H1 (cell line): ENCODE data around the gene YEATS2. TPM values are rescaled to one million over a fixed set of nuclear protein-coding genes. Genes with fewer than 3 reads are reported as not detected.

ENCODE experiments used
- CTCF ChIA-PET: fragments of 300-600 bp; sonication (Branson Sonifier 250); formaldehyde crosslinking; loops from one replicate; lab custom pipeline; 2021; ENCODE audit not compliant: partially characterized antibody; lab: Charles Lee
- POLR2A ChIA-PET: fragments of 300-600 bp; sonication (Branson Sonifier 250); formaldehyde crosslinking; loops from one replicate; lab custom pipeline; 2021; ENCODE audit warnings: inconsistent platforms; ENCODE audit not compliant: partially characterized antibody; lab: Charles Lee
- DNase-seq, 2 experiments: peaks; one replicate each; pipeline versions ENCODE4 v3.0.0 to v3.0.0-alpha.2; 2010 to 2022; ENCODE audit warnings: low spot score in 2 of 2, low read depth in 1 of 2, mixed read lengths in 1 of 2
- FAIRE-seq: peaks from 2 replicates; lab custom pipeline; 2011; peaks lifted over from hg19 to GRCh38; lab: Jason Lieb, UNC
- H2AFZ ChIP-seq: 2 replicates; pipeline ENCODE4 v1.8.1; 2012; ENCODE audit warnings: low read length, inconsistent platforms
- H2AK5ac ChIP-seq: 2 replicates; pipeline ENCODE4 v1.6.1; 2013; ENCODE audit warnings: low read depth, low read length
- H2BK120ac ChIP-seq: replicated peaks from 2 replicates; pipeline ENCODE3; 2013; ENCODE audit warnings: low read depth, low read length, inconsistent platforms
- H2BK12ac ChIP-seq: 2 replicates; pipeline ENCODE4 v1.6.1; 2013; ENCODE audit warnings: low read depth, low read length
- H2BK15ac ChIP-seq: 2 replicates; pipeline ENCODE4 v1.6.1; 2013; ENCODE audit warnings: low read length
- H2BK20ac ChIP-seq: 2 replicates; pipeline ENCODE4 v1.6.1; 2013; ENCODE audit warnings: low read length
- H2BK5ac ChIP-seq: 2 replicates; pipeline ENCODE4 v1.6.1; 2013; ENCODE audit warnings: low read depth, low read length
- H3K14ac ChIP-seq: 2 replicates; pipeline ENCODE4 v1.6.1; 2013; ENCODE audit warnings: inconsistent platforms; ENCODE audit not compliant: insufficient read length
- H3K18ac ChIP-seq: 2 replicates; pipeline ENCODE4 v1.6.1; 2013; ENCODE audit warnings: low read length; ENCODE audit errors: extremely low read depth
- H3K23ac ChIP-seq: 2 replicates; pipeline ENCODE4 v1.6.1; 2013; ENCODE audit warnings: inconsistent platforms; ENCODE audit not compliant: insufficient read length
- H3K23me2 ChIP-seq: 2 replicates; pipeline ENCODE4 v1.6.1; 2013; ENCODE audit warnings: low read depth, low read length
- H3K27ac ChIP-seq: 2 replicates; pipeline ENCODE4 v1.6.1; 2011; ENCODE audit warnings: low read depth, low read length, inconsistent platforms
- H3K27me3 ChIP-seq, 4 experiments: replicated peaks in 1 of 4; 1 replicate in 1 of 4; 2 replicates in 3 of 4; pipeline versions ENCODE4 v1.6.1 to v1.8.1; 2011 to 2013; ENCODE audit warnings: low read length in 3 of 4, mild to moderate bottlenecking in 3 of 4, inconsistent platforms in 2 of 4, mixed read lengths in 2 of 4, moderate library complexity in 1 of 4; ENCODE audit not compliant: control insufficient read depth in 3 of 4, insufficient read depth in 3 of 4; ENCODE audit errors: extremely low read depth in 1 of 4
- H3K36me3 ChIP-seq, 4 experiments: 2 replicates each; pipeline versions ENCODE4 v1.6.1 to v1.8.1; 2011 to 2013; ENCODE audit warnings: mild to moderate bottlenecking in 4 of 4, low read length in 3 of 4, moderate library complexity in 2 of 4, control low read depth in 1 of 4, inconsistent platforms in 1 of 4; ENCODE audit not compliant: insufficient read depth in 4 of 4, control insufficient read depth in 2 of 4
- H3K4ac ChIP-seq: replicated peaks from 2 replicates; pipeline ENCODE3; 2013; ENCODE audit warnings: low read length, low read depth, mixed read lengths, inconsistent platforms; ENCODE audit not compliant: insufficient read length
- H3K4me1 ChIP-seq, 4 experiments: replicated peaks in 1 of 4; 1 replicate in 1 of 4; 2 replicates in 3 of 4; pipeline versions ENCODE4 v1.6.1 to v1.8.1; 2011 to 2013; ENCODE audit warnings: low read length in 3 of 4, inconsistent platforms in 2 of 4, mixed read lengths in 1 of 4; ENCODE audit not compliant: insufficient read depth in 4 of 4, control insufficient read depth in 3 of 4
- H3K4me2 ChIP-seq, 2 experiments: 2 replicates each; pipeline versions ENCODE4 v1.6.1 to v1.8.1; 2011 to 2013; ENCODE audit warnings: low read depth in 2 of 2, low read length in 2 of 2, control low read depth in 1 of 2, inconsistent platforms in 1 of 2, mild to moderate bottlenecking in 1 of 2; ENCODE audit not compliant: insufficient read depth in 1 of 2
- H3K4me3 ChIP-seq, 4 experiments: fragments of 200-600, 300-600 bp in 1 of 4; sonication (generic), shearing (Covaris generic), sonication (Bioruptor Twin) in 1 of 4; 2 replicates each; pipeline versions ENCODE4 v1.5.1 to v1.8.1; 2011 to 2016; ENCODE audit warnings: low read length in 4 of 4, low read depth in 3 of 4, control low read depth in 2 of 4, inconsistent platforms in 2 of 4, mild to moderate bottlenecking in 2 of 4, mixed read lengths in 1 of 4, moderate library complexity in 1 of 4; ENCODE audit not compliant: insufficient read depth in 2 of 4; ENCODE audit errors: extremely low read depth in 1 of 4
- H3K56ac ChIP-seq: replicated peaks from 2 replicates; pipeline ENCODE3; 2013; ENCODE audit warnings: low read depth, mild to moderate bottlenecking, mixed read lengths, low read length, inconsistent platforms; ENCODE audit not compliant: insufficient read length
- H3K79me1 ChIP-seq: 2 replicates; pipeline ENCODE4 v1.6.1; 2013; ENCODE audit warnings: low read depth, low read length, control low read depth
- H3K79me2 ChIP-seq, 2 experiments: 2 replicates each; pipeline versions ENCODE4 v1.6.1 to v1.8.1; 2012 to 2013; ENCODE audit warnings: low read length in 2 of 2, mild to moderate bottlenecking in 2 of 2, inconsistent platforms in 1 of 2; ENCODE audit not compliant: insufficient read depth in 2 of 2, control insufficient read depth in 1 of 2
- H3K9ac ChIP-seq, 4 experiments: replicated peaks in 1 of 4; 1 replicate in 1 of 4; 2 replicates in 3 of 4; pipeline versions ENCODE4 v1.6.1 to v1.8.1; 2011 to 2013; ENCODE audit warnings: low read depth in 3 of 4, low read length in 3 of 4, control low read depth in 2 of 4, mild to moderate bottlenecking in 2 of 4, moderate library complexity in 2 of 4, inconsistent platforms in 1 of 4; ENCODE audit errors: extremely low read depth in 1 of 4
- H3K9me3 ChIP-seq, 2 experiments: 2 replicates each; pipeline versions ENCODE4 v1.6.1 to v1.8.1; 2012 to 2013; ENCODE audit warnings: mild to moderate bottlenecking in 2 of 2, moderate library complexity in 2 of 2, control low read depth in 1 of 2, inconsistent platforms in 1 of 2, low read depth in 1 of 2, low read length in 1 of 2, mixed read lengths in 1 of 2; ENCODE audit not compliant: insufficient read depth in 2 of 2
- H4K20me1 ChIP-seq, 2 experiments: replicated peaks in 1 of 2; 2 replicates each; pipeline versions ENCODE3 to v1.8.1; 2011 to 2013; ENCODE audit warnings: inconsistent platforms in 2 of 2, low read length in 2 of 2, mild to moderate bottlenecking in 1 of 2; ENCODE audit not compliant: insufficient read depth in 2 of 2, control insufficient read depth in 1 of 2
- H4K5ac ChIP-seq: 2 replicates; pipeline ENCODE4 v1.6.1; 2013; ENCODE audit warnings: low read length, low read depth, mixed read lengths, inconsistent platforms; ENCODE audit not compliant: insufficient read length
- H4K8ac ChIP-seq: 2 replicates; pipeline ENCODE4 v1.8.0; 2013; ENCODE audit warnings: mild to moderate bottlenecking, moderate library complexity, low read length, inconsistent platforms; ENCODE audit not compliant: insufficient read depth; ENCODE audit errors: extremely low read depth
- H4K91ac ChIP-seq: replicated peaks from 2 replicates; pipeline ENCODE3; 2013; ENCODE audit warnings: low read length, mixed read lengths, inconsistent platforms; ENCODE audit not compliant: insufficient read length
- BACH1 ChIP-seq: IDR thresholded peaks from 2 replicates; pipeline ENCODE4 v1.6.1; 2012; ENCODE audit warnings: low read length, improper control_type of control experiment
- CBX8 ChIP-seq: fragments of 300-800, 300-1000 bp; sonication (generic); IDR thresholded peaks from 2 replicates; pipeline ENCODE4 v1.7.1; 2016; ENCODE audit warnings: low read depth, low read length, borderline replicate concordance
- EZH2 ChIP-seq: fragments of 200-600 bp; sonication (generic); IDR thresholded peaks from 2 replicates; pipeline ENCODE4 v1.7.1; 2012; ENCODE audit warnings: low read depth, mild to moderate bottlenecking, moderate library complexity, low read length, inconsistent platforms; ENCODE audit not compliant: severe bottlenecking
- KDM4A ChIP-seq: IDR thresholded peaks from one replicate; pipeline ENCODE4 v1.7.1; 2012; ENCODE audit warnings: low read depth, mild to moderate bottlenecking, moderate library complexity, low read length, inconsistent platforms; ENCODE audit not compliant: severe bottlenecking
- SAP30 ChIP-seq: fragments of 300-600 bp; sonication (generic); IDR thresholded peaks from 2 replicates; pipeline ENCODE4 v1.7.1; 2012; ENCODE audit warnings: low read length, moderate library complexity, mild to moderate bottlenecking, inconsistent platforms; ENCODE audit not compliant: insufficient read depth, insufficient replicate concordance
- SIX5 ChIP-seq: IDR thresholded peaks from 2 replicates; pipeline ENCODE4 v1.6.1; 2011; ENCODE audit warnings: mild to moderate bottlenecking, low read depth, low read length
- SP1 ChIP-seq: IDR thresholded peaks from 2 replicates; pipeline ENCODE4 v1.6.1; 2011; ENCODE audit warnings: low read depth, low read length
- ZNF274 ChIP-seq: IDR thresholded peaks from 2 replicates; pipeline ENCODE4 v1.7.0; 2012; ENCODE audit warnings: low read length, borderline replicate concordance; ENCODE audit errors: extremely low read depth
- WGBS, 2 experiments: shearing (Covaris generic) in 1 of 2; methylation state at CpG; one replicate each; pipeline versions ENCODE4 v1.1.6 to v1.1.7; 2013 to 2015; ENCODE audit warnings: low lambda C conversion rate in 2 of 2, mixed read lengths in 2 of 2, inconsistent platforms in 1 of 2, low coverage in 1 of 2, missing lambda C conversion rate in 1 of 2; ENCODE audit not compliant: insufficient replicate concordance in 2 of 2, insufficient coverage in 1 of 2, insufficient read length in 1 of 2; ENCODE audit errors: extremely low coverage in 1 of 2, missing lambda C conversion rate in 1 of 2; 5-methylcytosine and 5-hydroxymethylcytosine counted together
- polyA plus RNA-seq, 7 experiments: library from polyadenylated mRNA; depleted of rRNA in 3 of 7; stranded (reverse) in 5 of 7; unstranded in 2 of 7; fragments of >200 nt in 5 of 7; fragments of 200-250 nt in 2 of 7; gene quantifications; 1 replicate in 5 of 7; 2 replicates in 1 of 7; 4 replicates in 1 of 7; pipeline versions ENCODE4 v1.2.1 to v1.2.3, GENCODE V29; 2011 to 2013; ENCODE audit warnings: missing spikeins in 2 of 7, mixed read lengths in 2 of 7
- total RNA-seq: library from RNA; stranded (reverse); fragmentation: NEBNext Ultra II Directional; extraction: Animal tissue kit (Norgen Biotek cat#: 25700); gene quantifications from 2 replicates; pipeline ENCODE4 v1.2.1, GENCODE V29; 2021

The YEATS2 gene
- total and polyA plus RNA-seq, 2 of the 8 experiments (the other 6 are each of a cell fraction or from before 2014, with no cell fraction given), result 35.3 to 53.7 TPM

GRCh38 chr3:183650554-183650953 is 47.0 kb upstream of the YEATS2 start:
- no peak for DNase-seq
- Histone ChIP-seq H2BK15ac (no peak overlapping the region), H3K9ac (no peak overlapping the region), H2BK20ac (no peak overlapping the region), H4K5ac (no peak overlapping the region), H3K23ac (no peak overlapping the region), H4K8ac (no peak overlapping the region), H3K4ac (no peak overlapping the region), H3K79me2 (peaks cover 0 to 9% of the 10 kb centered on the region in 2 experiments; a peak in 1 of 4 replicates), H3K27me3 (no peaks in the 10 kb centered on the region), H3K36me3 (peaks cover 4 to 39% (median 22%) of the 10 kb centered on the region in 4 experiments), H3K4me2 (no peak overlapping the region), H2AK5ac (no peak overlapping the region), H3K56ac (no peak overlapping the region), H3K79me1 (no peaks in the 10 kb centered on the region), H3K9me3 (peaks cover 29 to 34% of the 10 kb centered on the region in 2 experiments), H2AFZ (no peak overlapping the region), H4K91ac (no peak overlapping the region), H2BK5ac (no peak overlapping the region), H4K20me1 (no peaks in the 10 kb centered on the region), H3K23me2 (no peaks in the 10 kb centered on the region), H3K4me1 (no peaks in the 10 kb centered on the region), H3K18ac (no peak overlapping the region), H3K14ac (no peak overlapping the region), H3K4me3 (no peak overlapping the region), H2BK12ac (no peak overlapping the region), H3K27ac (no peak overlapping the region), H2BK120ac (no peak overlapping the region)
- 94% methylated on average over 4 of the region's 4 CpGs; no CpG with 5 or more reads in 1 of the 2 experiments for WGBS, 2 experiments
- POLR2A ChIA-PET, result interaction anchor here (0.8 to 1.1 kb wide), 2 partner anchors 8 to 14 kb away, joined by 3 to 4 read pairs; no protein-coding TSS in a partner anchor
- no peak for FAIRE-seq
- CTCF ChIA-PET, result interaction anchor here (2.1 kb wide), 1 partner anchor 15 kb away, joined by 7 read pairs; the partner anchor contains the start of gene KLHL24
- TF ChIP-seq KDM4A, result no peak
- TF ChIP-seq SIX5, result no peak
- TF ChIP-seq EZH2, result no peak
- TF ChIP-seq BACH1, result no peak
- TF ChIP-seq SAP30, result no peak
- no peak for TF ChIP-seq SP1
- no peak for TF ChIP-seq CBX8
- no peak for TF ChIP-seq ZNF274
